HepG2 (cell line): ENCODE data around the gene URB1. TPM values are rescaled to one million over a fixed set of nuclear protein-coding genes. Genes with fewer than 3 reads are reported as not detected.

Experiments used
- ATAC-seq: fragments of 200-7000 bp; cut with Tn5 transposase; 3 replicates; pipeline ENCODE4 v1.9.1; 2020; ENCODE audit warnings: mild to moderate bottlenecking, moderate library complexity
- BruUV-seq: library from RNA; stranded (reverse); fragments of 400-500 nt; replicated peaks from 2 replicates; lab custom pipeline; 2021; lab: Mats Ljungman, UMichigan
- CTCF ChIA-PET: fragments of 300-600 bp; formaldehyde crosslinking; extraction: SDS; loops from one replicate; lab custom pipeline; 2021; ENCODE audit warnings: low total read pairs, inconsistent platforms, low intra/inter-chr PET ratio; lab: Yijun Ruan, JAX
- POLR2A ChIA-PET: fragments of 350-600 bp; sonication (Branson Sonifier 250); formaldehyde crosslinking; loops from one replicate; lab custom pipeline; 2020; ENCODE audit warnings: antibody characterized with exemption, inconsistent platforms; lab: Yijun Ruan, JAX
- DNase-seq: peaks from one replicate; pipeline ENCODE4 v3.0.0-alpha.2; 2015; ENCODE audit warnings: low spot score
- FAIRE-seq: peaks from 3 replicates; lab custom pipeline; 2011; peaks lifted over from hg19 to GRCh38; lab: Jason Lieb, UNC
- H2AFZ ChIP-seq: one replicate; pipeline ENCODE4 v1.6.1; 2011; ENCODE audit warnings: low read length, inconsistent platforms
- H3K27ac ChIP-seq: fragments of 300-600 bp; 3 replicates; pipeline ENCODE4 v1.8.0; 2011; ENCODE audit warnings: mixed run types, mild to moderate bottlenecking, mixed read lengths, low read length, inconsistent platforms; ENCODE audit not compliant: insufficient read depth; ENCODE audit errors: extremely low read length
- H3K27me3 ChIP-seq, 2 experiments: fragments of 200-600 bp in 1 of 2; 2 replicates in 1 of 2; 3 replicates in 1 of 2; pipeline versions ENCODE4 v1.6.0 to v1.8.0; 2011; ENCODE audit warnings: low read length in 2 of 2, mild to moderate bottlenecking in 2 of 2, moderate library complexity in 2 of 2, inconsistent platforms in 1 of 2; ENCODE audit not compliant: insufficient read depth in 2 of 2, control insufficient read depth in 1 of 2
- H3K36me3 ChIP-seq, 2 experiments: fragments of 200-600 bp in 1 of 2; replicated peaks in 1 of 2; 2 replicates in 1 of 2; 3 replicates in 1 of 2; pipeline versions ENCODE4 v1.5.1 to v1.8.0; 2011; ENCODE audit warnings: low read length in 2 of 2, inconsistent platforms in 1 of 2; ENCODE audit not compliant: insufficient read depth in 2 of 2, control insufficient read depth in 1 of 2
- H3K4me1 ChIP-seq: 2 replicates; pipeline ENCODE4 v1.5.1; 2012; ENCODE audit warnings: low read length, inconsistent platforms; ENCODE audit not compliant: insufficient read depth
- H3K4me2 ChIP-seq: 2 replicates; pipeline ENCODE4 v1.6.0; 2011; ENCODE audit warnings: low read depth, low read length, inconsistent platforms
- H3K4me3 ChIP-seq, 3 experiments: fragments of 200-600 bp in 1 of 3; sonication (generic), shearing (Covaris generic) in 1 of 3; replicated peaks in 1 of 3; 2 replicates each; pipeline ENCODE4 v1.5.1; 2011 to 2016; ENCODE audit warnings: low read length in 3 of 3, inconsistent platforms in 2 of 3, low read depth in 2 of 3, mild to moderate bottlenecking in 2 of 3, control low read depth in 1 of 3, mixed read lengths in 1 of 3; ENCODE audit not compliant: insufficient read depth in 1 of 3
- H3K79me2 ChIP-seq: one replicate; pipeline ENCODE4 v1.6.1; 2011; ENCODE audit warnings: low read length, inconsistent platforms; ENCODE audit not compliant: insufficient read depth
- H3K9ac ChIP-seq: 2 replicates; pipeline ENCODE4 v1.6.0; 2011; ENCODE audit warnings: mild to moderate bottlenecking, low read depth, low read length, inconsistent platforms; ENCODE audit not compliant: insufficient read depth
- H3K9me3 ChIP-seq: 2 replicates; pipeline ENCODE4 v1.5.1; 2012; ENCODE audit warnings: mild to moderate bottlenecking, low read length
- H4K20me1 ChIP-seq: 2 replicates; pipeline ENCODE4 v1.6.0; 2011; ENCODE audit warnings: inconsistent platforms, mild to moderate bottlenecking, low read length, moderate library complexity; ENCODE audit not compliant: insufficient read depth
- ASH2L ChIP-seq: fragments of 300-600, 200-600 bp; sonication (generic); IDR thresholded peaks from 2 replicates; pipeline ENCODE4 v1.7.0; 2017; ENCODE audit warnings: low read depth, mild to moderate bottlenecking, moderate library complexity, mixed read lengths, low read length; ENCODE audit not compliant: insufficient read length
- MYC ChIP-seq: sonication (generic); formaldehyde crosslinking; IDR thresholded peaks from 2 replicates; pipeline ENCODE4 v1.9.0; 2021; ENCODE audit warnings: missing genetic modification reagents, borderline replicate concordance
- POLR2AphosphoS5 ChIP-seq: IDR thresholded peaks from 2 replicates; pipeline ENCODE4 v1.6.1; 2012; ENCODE audit warnings: low read depth, low read length
- ZBTB10 ChIP-seq: sonication (generic); formaldehyde crosslinking; IDR thresholded peaks from 2 replicates; pipeline ENCODE4 v1.4.0; 2020; ENCODE audit warnings: missing genetic modification reagents, borderline replicate concordance
- ZMYM3 ChIP-seq: sonication (generic); formaldehyde crosslinking; IDR thresholded peaks from 2 replicates; pipeline ENCODE4 v1.5.1; 2020; ENCODE audit warnings: mild to moderate bottlenecking, missing genetic modification reagents
- ZNF24 ChIP-seq: fragments of 450-650 bp; IDR thresholded peaks from 2 replicates; pipeline ENCODE4 v1.6.1; 2017; ENCODE audit warnings: antibody characterized with exemption, mild to moderate bottlenecking
- ZNF567 ChIP-seq: sonication (generic); formaldehyde crosslinking; IDR thresholded peaks from 2 replicates; pipeline ENCODE4 v1.8.1; 2023; ENCODE audit warnings: mild to moderate bottlenecking, missing genetic modification reagents, borderline replicate concordance
- ZNF570 ChIP-seq: sonication (generic); formaldehyde crosslinking; IDR thresholded peaks from 2 replicates; pipeline ENCODE4 v1.4.0; 2020; ENCODE audit warnings: mild to moderate bottlenecking, missing genetic modification reagents, borderline replicate concordance
- ZNF781 ChIP-seq: sonication (generic); formaldehyde crosslinking; IDR thresholded peaks from 2 replicates; pipeline ENCODE4 v1.5.1; 2020; ENCODE audit warnings: borderline replicate concordance, mild to moderate bottlenecking, missing genetic modification reagents; ENCODE audit errors: not compliant biosample characterization
- WGBS: methylation state at CpG from one replicate; pipeline ENCODE4 v1.1.6; 2017; ENCODE audit warnings: low lambda C conversion rate; 5-methylcytosine and 5-hydroxymethylcytosine counted together
- in situ Hi-C: cut with HindIII; loops from 2 replicates; pipeline ENCODE4 v1.10.0; 2017; ENCODE audit warnings: low pct_unique_long_range_greater_than_20kb; ENCODE audit not compliant: extremely low pct_ligation_motif_present
- intact Hi-C: fragments of 100-400 bp; cut with micrococcal nuclease; formaldehyde crosslinking; loops from one replicate; pipeline ENCODE4 v1.10.0; 2022; ENCODE audit not compliant: unreplicated experiment
- polyA plus RNA-seq, 8 experiments: library from polyadenylated mRNA; depleted of rRNA in 3 of 8; stranded (reverse) in 7 of 8; unstranded in 1 of 8; fragments of >200 nt; fragmentation: Illumina TruSeq in 4 of 8; extraction: Trizol in 4 of 8; gene quantifications; 2 replicates each; pipeline versions ENCODE4 v1.2.1 to v1.2.3, GENCODE V29; 2011 to 2016; ENCODE audit warnings: low read depth in 4 of 8, missing spikeins in 1 of 8, mixed read lengths in 1 of 8; ENCODE audit not compliant: insufficient read depth in 1 of 8
- total RNA-seq, 5 experiments: library from RNA; depleted of rRNA; stranded (reverse); fragments of >200 nt; fragmentation: Illumina TruSeq; extraction: Trizol; gene quantifications; 2 replicates each; pipeline ENCODE4 v1.2.3, GENCODE V29; 2016; ENCODE audit warnings: low read depth in 1 of 5

The URB1 gene
- total and polyA plus RNA-seq, 2 of the 13 experiments (the other 11 are each of a cell fraction or from before 2014, with no cell fraction given): 4.5 to 16.7 TPM

DNA sequence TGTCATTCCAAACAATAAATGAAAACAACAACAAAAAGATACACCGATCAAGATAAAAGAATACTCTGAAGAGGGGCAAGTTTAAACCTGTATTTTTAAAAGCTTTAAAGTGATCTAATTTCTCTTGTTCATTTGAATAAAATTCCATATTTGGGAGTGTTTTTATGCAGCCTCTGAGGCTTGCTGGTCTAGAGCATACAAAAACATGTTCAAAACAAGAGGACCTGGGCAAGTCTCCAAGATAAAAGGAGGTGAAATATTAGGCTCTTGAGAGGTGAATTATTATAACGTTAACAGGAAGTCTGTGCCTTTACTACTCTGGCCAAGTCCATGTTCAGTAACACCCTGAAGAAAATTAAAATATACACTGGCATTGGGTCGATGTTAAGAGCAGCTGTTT, 20.1 kb downstream of the URB1 start:
- Histone ChIP-seq H3K4me3 (no peak overlapping the region), H3K9ac (no peak overlapping the region), H3K79me2 (no peaks in the 10 kb centered on the region), H3K4me2 (no peak overlapping the region), H3K27ac (no peak overlapping the region), H2AFZ (no peak overlapping the region), H4K20me1 (no peaks in the 10 kb centered on the region), H3K36me3 (peaks cover 19 to 80% of the 10 kb centered on the region in 2 experiments), H3K4me1 (peaks cover 17% of the 10 kb centered on the region), H3K27me3 (no peaks in the 10 kb centered on the region), H3K9me3 (no peaks in the 10 kb centered on the region)
- FAIRE-seq (no peak), ATAC-seq (no peak), DNase-seq (no peak)
- no TSS peak for BruUV-seq
- intact Hi-C loops: no loop called here
- in situ Hi-C loops: no loop called here
- TF ChIP-seq ZNF781 (CRISPR knock-in tag) (no peak), ASH2L (no peak), ZMYM3 (CRISPR knock-in tag) (no peak), ZNF567 (CRISPR knock-in tag) (no peak), ZBTB10 (CRISPR knock-in tag) (no peak), ZNF570 (CRISPR knock-in tag) (no peak), ZNF24 (no peak), MYC (CRISPR knock-in tag) (no peak), POLR2AphosphoS5 (no peak)
- WGBS: 97% methylated on average over 3 of the region's 3 CpGs
- ChIA-PET POLR2A (no interaction called here), CTCF (no interaction called here)
